ENCODE results near the gene LRP5. TPM values are rescaled to one million over a fixed set of nuclear protein-coding genes. Genes with fewer than 3 reads are reported as not detected.

Gene LRP5
- total and polyA plus RNA-seq, 9 of the 15 experiments (the other 6 are each of a cell fraction or from before 2014, with no cell fraction given) = 0.48 to 44.2 (median 13.5) TPM

GRCh38 chr11:68271781-68272608 lies 40.4 kb upstream of the LRP5 start, which contains the start of gene C11orf24 (continued):
- TF ChIP-seq STAT6 (CRISPR knock-in tag; IDR thresholded peaks at IDR 0.05) (no peak), SRSF7 (optimal IDR thresholded peaks at IDR 0.05; ENCODE audit: low read depth, low read length) (no peak), MBD2 (IDR thresholded peaks at IDR 0.05; ENCODE audit: borderline replicate concordance, low read depth) (peak; percentile 47)

GRCh38 chr11:68273026-68273738 lies 39.2 kb upstream of the LRP5 start:
- 95% methylated on average over 19 of the region's 21 CpGs for WGBS (ENCODE audit: insufficient coverage, low coverage, missing lambda C conversion rate)
- H3K4me2 ChIP-seq (ENCODE audit: insufficient read depth, low read length) = peak overlapping the region; percentile 80
- TF ChIP-seq DNMT1 (IDR thresholded peaks at IDR 0.05) (no peak), MXD1 (CRISPR knock-in tag; IDR thresholded peaks at IDR 0.05; ENCODE audit: borderline replicate concordance, poor library complexity, severe bottlenecking) (no peak), CBX8 (IDR thresholded peaks at IDR 0.05; ENCODE audit: borderline replicate concordance, extremely low read depth, low read depth, low read length, poor library complexity, severe bottlenecking) (no peak), GTF3C2 (IDR thresholded peaks at IDR 0.05; ENCODE audit: borderline replicate concordance, extremely low read depth, insufficient read length) (no peak), NFIX (CRISPR knock-in tag; IDR thresholded peaks at IDR 0.05; ENCODE audit: low read depth) (no peak), CXXC5 (CRISPR knock-in tag; IDR thresholded peaks at IDR 0.05) (no peak), TAF15 (IDR thresholded peaks at IDR 0.05; ENCODE audit: low read depth, low read length) (no peak), RFX5 (IDR thresholded peaks at IDR 0.05; ENCODE audit: low read depth, low read length) (no peak)

More at GRCh38 chr11:68273026-68273738, 39.2 kb upstream of the LRP5 start:
- no peak for ATAC-seq
- no peaks in the 10 kb centered on the region for H3K27me3 ChIP-seq (ENCODE audit: control insufficient read depth in 2 of 2, insufficient read depth in 2 of 2, low read length in 2 of 2)
- no peak for DNase-seq (ENCODE audit: extremely low read depth in 1 of 4, low spot score in 3 of 4)
- H3K9me1 ChIP-seq (ENCODE audit: control insufficient read depth, insufficient read depth, low read length) = no peaks in the 10 kb centered on the region
- in situ Hi-C loops (cut with MboI) = no loop called here
- ChIA-PET CTCF (ENCODE audit: low intra/inter-chr PET ratio) (no interaction called here), POLR2A (interaction anchor here (0.5 to 4.8 kb wide), 9 partner anchors 13 to 1430 kb away, joined by 3 to 25 read pairs (median 4); no protein-coding TSS in a partner anchor)
- peak overlapping the region; percentile 90; the same call in 1 of the 2 replicates for H3K4me3 ChIP-seq
- no peaks in the 10 kb centered on the region for H3K9me3 ChIP-seq (replicated peaks; ENCODE audit: control insufficient read depth, insufficient read depth, low read depth, low read length)
- H3K9ac ChIP-seq (ENCODE audit: insufficient read depth in 1 of 2, low read depth in 2 of 2, low read length in 2 of 2) = peak overlapping the region; percentile 30 to 97; a peak in 3 of 4 replicates
- no peak for FAIRE-seq
- H3K4me1 ChIP-seq (replicated peaks in 1 of 2; ENCODE audit: control insufficient read depth in 2 of 2, insufficient read depth in 2 of 2, low read length in 2 of 2) = peaks cover 14 to 28% of the 10 kb centered on the region in 2 experiments; a peak in 4 of 5 replicates
- H3K36me3 ChIP-seq (ENCODE audit: control insufficient read depth, insufficient read depth, low read length) = peaks cover 22% of the 10 kb centered on the region; the same call in 2 of the 3 replicates
- H2AFZ ChIP-seq (ENCODE audit: low read depth, low read length) = no peak overlapping the region
- H4K20me1 ChIP-seq (replicated peaks; ENCODE audit: control insufficient read depth, insufficient read depth, low read length) = no peaks in the 10 kb centered on the region
- intact Hi-C loops (cut with micrococcal nuclease) = no loop called here
- 0 out of 3 replicates have a peak overlapping the region, but pooled peaks have one; percentile 20 for H3K27ac ChIP-seq (ENCODE audit: extremely low read depth, low read depth, low read length)
- H3K79me2 ChIP-seq (ENCODE audit: control insufficient read depth, insufficient read depth, low read length) = peaks cover 44% of the 10 kb centered on the region
- BruUV-seq (replicated peaks) = no TSS peak

All from K562 (cell line).